Sigmoid colon (tissue), 4 donors: ENCODE results near the gene CFL2.

Experiments used
- CTCF ChIP-seq, 4 experiments: fragments of 450-650 bp in 3 of 4; fragments of 200-600 bp in 1 of 4; IDR thresholded peaks; one replicate each; pipeline ENCODE4 v1.5.1; 2016 to 2019; ENCODE audit warnings: antibody characterized with exemption in 4 of 4, mild to moderate bottlenecking in 3 of 4, moderate library complexity in 2 of 4
- EP300 ChIP-seq, 4 donors: sonication (generic); formaldehyde crosslinking; IDR thresholded peaks; one replicate each; pipeline ENCODE4 v1.6.1; 2017; ENCODE audit warnings: antibody characterized with exemption in 4 of 4

GRCh38 chr14:34671716-34672115, 42.7 kb downstream of the CFL2 start:
- no peak for TF ChIP-seq EP300 (IDR thresholded peaks at IDR 0.05)
- TF ChIP-seq CTCF (IDR thresholded peaks at IDR 0.05) = no peak
